Ascending aorta (tissue), 2 donors: ENCODE results near the gene TSSK2. TPM values are rescaled to one million over a fixed set of nuclear protein-coding genes. Genes with fewer than 3 reads are reported as not detected.
A peak's percentile ranks its signal among the peaks of the same experiment; 100 is the strongest.

ENCODE experiments used
- DNase-seq, 2 donors: peaks; one replicate each; pipeline ENCODE4 v3.0.0-alpha.2; 2019; ENCODE audit warnings: low spot score in 2 of 2
- H3K27ac ChIP-seq, 2 donors: fragments of 200-600 bp; sonication (generic); one replicate each; pipeline ENCODE4 v1.5.1; 2016 to 2017; ENCODE audit warnings: mild to moderate bottlenecking in 1 of 2
- H3K27me3 ChIP-seq: fragments of 200-600 bp; sonication (generic); one replicate; pipeline ENCODE4 v1.5.1; 2017
- H3K36me3 ChIP-seq, 2 donors: fragments of 200-600 bp; sonication (generic); one replicate each; pipeline ENCODE4 v1.5.1; 2016
- H3K4me1 ChIP-seq, 2 donors: fragments of 200-600 bp; sonication (generic); one replicate each; pipeline ENCODE4 v1.5.1; 2016 to 2017; ENCODE audit warnings: mild to moderate bottlenecking in 1 of 2
- H3K4me3 ChIP-seq, 2 donors: fragments of 200-600 bp; sonication (generic); one replicate each; pipeline ENCODE4 v1.5.1; 2016 to 2017; ENCODE audit warnings: mild to moderate bottlenecking in 1 of 2
- H3K9me3 ChIP-seq, 2 donors: fragments of 200-600 bp; sonication (generic); one replicate each; pipeline ENCODE4 v1.5.1; 2016
- intact Hi-C: fragments of 100-400 bp; cut with DNase I; formaldehyde crosslinking; loops from one replicate; pipeline ENCODE4 v1.15.1; 2023
- total RNA-seq: library from RNA; depleted of rRNA; stranded (reverse); fragments of >200 nt; gene quantifications from one replicate; pipeline ENCODE4 v1.1.0, GENCODE V29; 2016
- TF ChIP-seq, protein P1 (sequence below), 3 experiments: fragments of 200-600 bp in 2 of 3; fragments of 450-650 bp in 1 of 3; sonication (generic) in 2 of 3; IDR thresholded peaks; one replicate each; pipeline ENCODE4 v1.5.1; 2016 to 2019; ENCODE audit warnings: antibody characterized with exemption in 3 of 3, mild to moderate bottlenecking in 1 of 3, moderate library complexity in 1 of 3

Gene TSSK2
- total RNA-seq, 1 donor from 2014 or later, result not detected

DNA sequence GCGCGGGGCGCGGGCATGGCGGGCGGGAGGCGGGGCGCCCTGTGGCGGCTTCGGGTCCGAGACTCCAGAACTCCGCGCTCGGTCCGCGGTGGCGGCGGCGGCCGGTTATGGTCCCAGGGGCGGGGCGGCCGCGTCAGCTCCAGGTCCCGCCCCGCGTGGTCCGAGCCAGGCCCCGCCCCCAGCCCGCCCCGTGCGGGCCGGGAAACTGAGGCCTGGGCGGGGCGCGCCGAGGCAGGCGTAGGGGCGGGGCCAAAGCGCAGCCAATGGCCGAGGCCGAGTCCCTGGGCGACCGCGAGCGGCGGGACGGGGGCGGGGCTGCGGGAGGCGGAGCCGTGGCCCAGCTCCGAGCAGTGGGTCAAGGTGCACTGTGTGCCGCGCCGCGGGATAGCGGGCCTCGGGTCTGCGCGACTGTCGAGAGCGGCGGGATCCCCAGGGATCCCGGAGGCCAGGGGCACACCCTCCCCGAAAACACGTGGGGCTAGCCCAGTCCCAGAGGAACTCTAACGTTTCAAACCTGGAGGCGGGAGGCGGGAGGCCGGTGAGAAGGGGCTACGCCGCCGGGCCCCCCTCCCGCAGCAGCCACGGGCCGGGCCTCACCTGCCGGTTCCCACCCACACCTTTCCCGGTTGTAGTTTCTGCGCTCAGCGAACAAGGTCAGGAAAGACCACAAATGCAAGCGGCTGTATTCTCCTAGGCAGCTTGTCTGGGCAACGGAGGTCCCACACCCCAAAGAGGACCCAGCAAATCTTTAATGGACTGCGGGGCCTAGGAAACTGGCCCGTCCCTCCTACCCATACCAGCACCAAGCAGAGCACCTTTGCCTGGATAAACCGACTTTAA lies 47.8 kb downstream of the TSSK2 start, which contains the start of gene SLC25A1:
Gene SLC25A1 (minus strand): TSS at position 80 of the 840 bp plus-strand sequence. CDS start 63 bp downstream, at position 17.
- TF ChIP-seq, protein P1, sequence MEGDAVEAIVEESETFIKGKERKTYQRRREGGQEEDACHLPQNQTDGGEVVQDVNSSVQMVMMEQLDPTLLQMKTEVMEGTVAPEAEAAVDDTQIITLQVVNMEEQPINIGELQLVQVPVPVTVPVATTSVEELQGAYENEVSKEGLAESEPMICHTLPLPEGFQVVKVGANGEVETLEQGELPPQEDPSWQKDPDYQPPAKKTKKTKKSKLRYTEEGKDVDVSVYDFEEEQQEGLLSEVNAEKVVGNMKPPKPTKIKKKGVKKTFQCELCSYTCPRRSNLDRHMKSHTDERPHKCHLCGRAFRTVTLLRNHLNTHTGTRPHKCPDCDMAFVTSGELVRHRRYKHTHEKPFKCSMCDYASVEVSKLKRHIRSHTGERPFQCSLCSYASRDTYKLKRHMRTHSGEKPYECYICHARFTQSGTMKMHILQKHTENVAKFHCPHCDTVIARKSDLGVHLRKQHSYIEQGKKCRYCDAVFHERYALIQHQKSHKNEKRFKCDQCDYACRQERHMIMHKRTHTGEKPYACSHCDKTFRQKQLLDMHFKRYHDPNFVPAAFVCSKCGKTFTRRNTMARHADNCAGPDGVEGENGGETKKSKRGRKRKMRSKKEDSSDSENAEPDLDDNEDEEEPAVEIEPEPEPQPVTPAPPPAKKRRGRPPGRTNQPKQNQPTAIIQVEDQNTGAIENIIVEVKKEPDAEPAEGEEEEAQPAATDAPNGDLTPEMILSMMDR (IDR thresholded peaks at IDR 0.05), result peak in 1 of 3 experiments; percentile 15
- no peaks in the 10 kb centered on the region for H3K27me3 ChIP-seq
- DNase-seq, result peak; percentile 66 to 95
- intact Hi-C loops, result loop anchor here (1.0 to 5.0 kb wide), 6 partner anchors 35 to 538 kb away; partner anchors contain the start of genes CDC45, CLTCL1, DGCR2 and ESS2
- peaks cover 6 to 29% of the 10 kb centered on the region in 2 donors for H3K4me1 ChIP-seq
- no peaks in the 10 kb centered on the region for H3K9me3 ChIP-seq
- H3K4me3 ChIP-seq, result peak within 1 kb of the TSS; percentile 96 to 97
- peak within 1 kb of the TSS; percentile 92 to 93 for H3K27ac ChIP-seq
- H3K36me3 ChIP-seq, result peaks cover 0 to 4% of the 10 kb centered on the region in 2 donors

DNA sequence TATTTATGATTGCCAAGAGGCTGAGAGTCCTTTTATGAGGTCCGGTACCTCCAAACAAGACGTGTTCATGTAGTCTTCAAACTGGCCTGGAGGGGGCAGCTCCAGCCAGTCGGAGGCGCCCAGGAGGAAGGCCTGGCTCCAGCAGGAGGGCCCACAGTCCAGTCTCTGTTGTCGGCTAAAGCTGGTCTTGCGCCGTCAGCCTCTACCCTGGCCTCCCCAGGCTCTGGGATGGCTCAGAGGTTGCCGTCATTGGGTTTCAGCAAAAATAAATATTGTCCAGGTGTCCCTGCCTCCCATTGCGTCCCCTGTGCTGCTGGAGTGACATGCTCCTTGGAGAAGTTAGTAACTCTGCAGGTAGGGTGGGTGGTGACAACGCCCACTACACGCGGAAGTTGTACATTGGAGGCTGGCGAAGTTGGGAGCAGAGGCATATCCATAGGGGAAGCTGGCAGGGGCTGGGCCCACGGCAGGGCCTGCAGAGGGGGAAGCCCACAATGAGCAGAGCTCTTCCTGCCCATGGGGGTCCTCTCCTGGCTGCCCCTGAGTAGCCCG lies 48.5 kb downstream of the TSSK2 start:
- peak in 1 of 2 donors; percentile 85 for DNase-seq
- Histone ChIP-seq H3K4me1 (peaks cover 6 to 22% of the 10 kb centered on the region in 2 donors), H3K9me3 (no peaks in the 10 kb centered on the region), H3K27me3 (no peaks in the 10 kb centered on the region), H3K36me3 (peaks cover 0 to 4% of the 10 kb centered on the region in 2 donors), H3K27ac (peak overlapping the region; percentile 79 to 93), H3K4me3 (peak overlapping the region; percentile 96 to 97)
- intact Hi-C loops, result loop anchor here (1.0 to 5.0 kb wide), 3 partner anchors 112 to 538 kb away; partner anchors contain the start of genes CLTCL1 and HIRA
- TF ChIP-seq, protein P1 (IDR thresholded peaks at IDR 0.05), result peak; percentile 67 to 71 (median 68)

DNA sequence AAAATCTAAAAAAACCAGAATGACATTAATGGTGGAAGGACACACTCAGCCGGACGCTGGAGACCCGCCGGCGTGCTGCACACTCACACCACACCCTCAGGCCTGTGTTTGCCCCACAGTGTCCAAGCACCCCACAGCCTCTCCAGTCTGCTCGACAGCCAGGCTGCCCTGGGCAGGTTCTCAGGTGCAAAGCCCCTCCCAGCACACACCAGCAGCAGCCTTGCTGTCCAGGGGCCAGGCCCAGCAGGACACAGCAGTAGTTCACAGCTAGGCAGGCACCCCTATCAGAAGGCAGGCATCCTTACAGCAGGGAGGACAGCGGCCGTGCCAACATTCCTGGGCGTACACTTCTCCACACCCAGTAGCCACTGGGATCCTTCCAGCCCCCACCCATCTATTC lies 49.1 kb downstream of the TSSK2 start:
- H3K27me3 ChIP-seq, result no peaks in the 10 kb centered on the region
- no peak overlapping the region for H3K4me3 ChIP-seq
- no peaks in the 10 kb centered on the region for H3K9me3 ChIP-seq
- TF ChIP-seq, protein P1 (IDR thresholded peaks at IDR 0.05), result no peak
- intact Hi-C loops, result no loop called here
- no peak overlapping the region for H3K27ac ChIP-seq
- peaks cover 0 to 4% of the 10 kb centered on the region in 2 donors for H3K36me3 ChIP-seq
- H3K4me1 ChIP-seq, result peaks cover 6 to 16% of the 10 kb centered on the region in 2 donors
- no peak for DNase-seq

DNA sequence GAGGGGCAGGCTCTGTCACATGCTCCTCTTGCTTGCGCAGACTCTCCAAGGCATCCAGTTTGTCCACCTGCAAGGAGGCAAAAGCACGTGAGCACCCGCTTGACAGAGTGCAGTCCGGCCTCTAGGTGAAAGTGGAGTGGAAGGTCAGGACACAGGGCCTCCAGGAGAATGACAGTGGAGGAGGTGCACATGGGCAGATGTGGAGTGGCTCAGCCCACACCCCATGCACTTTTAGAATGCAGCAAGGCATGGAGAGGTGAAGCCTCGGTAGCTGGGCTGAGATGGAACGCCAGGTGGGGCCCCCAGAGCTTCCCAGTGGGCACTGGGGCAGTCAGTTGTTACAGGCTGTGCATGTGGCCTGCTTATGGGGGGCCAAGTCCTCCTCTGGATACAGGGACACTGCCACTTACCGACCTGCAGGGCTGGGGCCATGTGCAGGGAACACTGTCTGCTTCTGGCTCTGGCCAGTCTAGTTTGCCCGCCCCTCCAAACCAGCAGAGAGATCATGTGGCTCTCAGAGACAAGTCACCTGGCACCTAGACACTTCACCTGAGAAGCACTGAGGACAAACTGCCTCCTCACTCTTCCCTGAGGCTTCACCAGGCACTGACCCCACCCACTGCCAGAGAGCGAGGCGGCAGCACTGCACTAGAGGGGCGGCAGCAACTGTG lies 49.8 kb downstream of the TSSK2 start:
- H3K27ac ChIP-seq, result no peak overlapping the region
- H3K9me3 ChIP-seq, result no peaks in the 10 kb centered on the region
- H3K27me3 ChIP-seq, result no peaks in the 10 kb centered on the region
- no peak for DNase-seq
- peaks cover 0 to 4% of the 10 kb centered on the region in 2 donors for H3K36me3 ChIP-seq
- intact Hi-C loops, result no loop called here
- TF ChIP-seq, protein P1 (IDR thresholded peaks at IDR 0.05), result no peak
- H3K4me3 ChIP-seq, result no peak overlapping the region
- H3K4me1 ChIP-seq, result peaks cover 6 to 12% of the 10 kb centered on the region in 2 donors

DNA sequence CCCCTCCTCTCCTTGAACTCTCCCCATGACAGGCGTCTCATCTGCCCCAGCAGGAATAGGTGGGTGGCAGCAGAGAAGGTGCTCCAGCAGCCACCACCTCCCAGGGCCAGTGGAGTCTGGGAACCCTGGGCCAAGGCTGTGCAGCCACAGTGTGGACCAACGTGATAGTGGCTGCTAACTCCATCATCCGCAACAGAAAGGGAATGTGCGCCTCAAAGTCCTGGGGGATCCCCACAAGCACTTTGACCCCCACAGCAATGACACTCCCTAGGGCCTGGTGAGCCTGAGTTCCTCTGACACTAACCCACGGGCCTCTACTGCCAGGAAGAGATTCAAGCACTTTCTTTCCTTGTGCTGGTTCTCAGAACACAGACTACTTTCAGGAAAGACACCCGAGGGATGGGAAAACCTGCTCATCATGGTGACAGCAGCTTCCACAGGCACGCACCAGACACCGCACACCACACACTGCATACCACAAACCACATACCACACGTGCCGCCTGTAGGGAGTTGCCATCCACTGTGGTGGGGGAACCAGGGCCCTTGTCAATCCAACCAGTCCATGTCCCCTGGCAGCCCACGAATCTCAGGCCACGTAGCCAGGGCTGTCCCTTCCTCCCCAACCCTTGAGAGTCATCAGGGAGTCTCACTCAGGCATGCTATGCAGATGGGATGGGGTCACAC lies 50.8 kb downstream of the TSSK2 start:
- intact Hi-C loops, result no loop called here
- Histone ChIP-seq H3K9me3 (no peaks in the 10 kb centered on the region), H3K27me3 (no peaks in the 10 kb centered on the region), H3K4me3 (no peak overlapping the region), H3K36me3 (no peaks in the 10 kb centered on the region), H3K27ac (no peak overlapping the region), H3K4me1 (peaks cover 6 to 10% of the 10 kb centered on the region in 2 donors)
- TF ChIP-seq, protein P1 (IDR thresholded peaks at IDR 0.05), result no peak
- DNase-seq, result no peak
